ENCODE data around the gene UBTF. TPM values are rescaled to one million over a fixed set of nuclear protein-coding genes. Genes with fewer than 3 reads are reported as not detected.

The UBTF gene
- total RNA-seq, 1 experiment from 2014 or later = 114 TPM

DNA sequence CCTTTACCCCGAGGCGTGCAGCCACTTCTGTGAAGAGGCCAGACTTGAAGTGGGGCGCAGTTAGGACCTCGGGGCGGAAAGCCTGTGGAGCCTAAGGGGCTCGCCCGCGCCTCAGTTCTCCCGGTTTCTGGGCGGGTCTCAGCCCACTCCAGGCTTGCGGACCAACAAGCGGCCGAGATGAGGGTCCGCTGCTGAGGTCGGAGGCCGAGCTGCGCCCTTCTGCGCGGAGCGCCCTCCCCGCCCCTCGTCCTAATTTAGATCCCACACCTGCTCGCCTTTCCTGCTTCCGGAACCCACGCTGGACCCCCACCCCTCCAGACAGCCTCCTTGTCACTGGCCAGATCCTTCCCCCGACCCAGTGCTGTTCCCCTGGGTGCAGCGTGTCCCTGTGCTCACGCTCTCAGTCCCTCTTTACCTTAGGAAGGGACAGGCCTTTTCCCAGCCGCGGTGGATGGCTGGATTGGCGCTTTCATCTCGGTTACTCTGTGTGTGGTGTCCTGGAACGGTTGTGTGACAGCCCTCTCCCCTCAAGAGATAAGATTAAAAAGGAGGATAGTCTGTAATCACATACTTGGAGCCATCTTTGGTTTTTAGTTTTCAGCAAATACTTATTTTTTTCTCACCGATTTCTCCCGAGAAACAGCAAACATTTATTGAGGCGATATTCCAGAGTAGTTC is 18.9 kb downstream of the UBTF start:
- Histone ChIP-seq H3K36me3 (ENCODE audit: insufficient read depth, low read length, poor library complexity, severe bottlenecking) (peaks cover 11% of the 10 kb centered on the region), H3K4me1 (ENCODE audit: insufficient read depth, low read length, poor library complexity, severe bottlenecking) (no peaks in the 10 kb centered on the region), H3K9me3 (ENCODE audit: low read depth, low read length, poor library complexity, severe bottlenecking) (no peaks in the 10 kb centered on the region), H3K27ac (ENCODE audit: low read depth, low read length, poor library complexity, severe bottlenecking) (peak overlapping the region; percentile 83), H3K4me3 (ENCODE audit: low read depth, low read length, poor library complexity, severe bottlenecking) (peak overlapping the region; percentile 65), H3K27me3 (replicated peaks; ENCODE audit: insufficient read depth, low read depth, low read length, poor library complexity) (no peaks in the 10 kb centered on the region)
- ChIA-PET POLR2A (ENCODE audit: low non-redundant PET) (no interaction called here), CTCF (no interaction called here)
- no peak for DNase-seq (ENCODE audit: low spot score)
- no peak for TF ChIP-seq EZH2 (IDR thresholded peaks at IDR 0.05; ENCODE audit: borderline replicate concordance, low read depth, low read length, poor library complexity, severe bottlenecking)
- TF ChIP-seq, protein P1, sequence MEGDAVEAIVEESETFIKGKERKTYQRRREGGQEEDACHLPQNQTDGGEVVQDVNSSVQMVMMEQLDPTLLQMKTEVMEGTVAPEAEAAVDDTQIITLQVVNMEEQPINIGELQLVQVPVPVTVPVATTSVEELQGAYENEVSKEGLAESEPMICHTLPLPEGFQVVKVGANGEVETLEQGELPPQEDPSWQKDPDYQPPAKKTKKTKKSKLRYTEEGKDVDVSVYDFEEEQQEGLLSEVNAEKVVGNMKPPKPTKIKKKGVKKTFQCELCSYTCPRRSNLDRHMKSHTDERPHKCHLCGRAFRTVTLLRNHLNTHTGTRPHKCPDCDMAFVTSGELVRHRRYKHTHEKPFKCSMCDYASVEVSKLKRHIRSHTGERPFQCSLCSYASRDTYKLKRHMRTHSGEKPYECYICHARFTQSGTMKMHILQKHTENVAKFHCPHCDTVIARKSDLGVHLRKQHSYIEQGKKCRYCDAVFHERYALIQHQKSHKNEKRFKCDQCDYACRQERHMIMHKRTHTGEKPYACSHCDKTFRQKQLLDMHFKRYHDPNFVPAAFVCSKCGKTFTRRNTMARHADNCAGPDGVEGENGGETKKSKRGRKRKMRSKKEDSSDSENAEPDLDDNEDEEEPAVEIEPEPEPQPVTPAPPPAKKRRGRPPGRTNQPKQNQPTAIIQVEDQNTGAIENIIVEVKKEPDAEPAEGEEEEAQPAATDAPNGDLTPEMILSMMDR (conservative IDR thresholded peaks at IDR 0.05; ENCODE audit: low read depth, low read length) = no peak
- intact Hi-C loops (cut with micrococcal nuclease; ENCODE audit: unreplicated experiment) = no loop called here
- TSS peak; percentile 75 for BruUV-seq (replicated peaks)

DNA sequence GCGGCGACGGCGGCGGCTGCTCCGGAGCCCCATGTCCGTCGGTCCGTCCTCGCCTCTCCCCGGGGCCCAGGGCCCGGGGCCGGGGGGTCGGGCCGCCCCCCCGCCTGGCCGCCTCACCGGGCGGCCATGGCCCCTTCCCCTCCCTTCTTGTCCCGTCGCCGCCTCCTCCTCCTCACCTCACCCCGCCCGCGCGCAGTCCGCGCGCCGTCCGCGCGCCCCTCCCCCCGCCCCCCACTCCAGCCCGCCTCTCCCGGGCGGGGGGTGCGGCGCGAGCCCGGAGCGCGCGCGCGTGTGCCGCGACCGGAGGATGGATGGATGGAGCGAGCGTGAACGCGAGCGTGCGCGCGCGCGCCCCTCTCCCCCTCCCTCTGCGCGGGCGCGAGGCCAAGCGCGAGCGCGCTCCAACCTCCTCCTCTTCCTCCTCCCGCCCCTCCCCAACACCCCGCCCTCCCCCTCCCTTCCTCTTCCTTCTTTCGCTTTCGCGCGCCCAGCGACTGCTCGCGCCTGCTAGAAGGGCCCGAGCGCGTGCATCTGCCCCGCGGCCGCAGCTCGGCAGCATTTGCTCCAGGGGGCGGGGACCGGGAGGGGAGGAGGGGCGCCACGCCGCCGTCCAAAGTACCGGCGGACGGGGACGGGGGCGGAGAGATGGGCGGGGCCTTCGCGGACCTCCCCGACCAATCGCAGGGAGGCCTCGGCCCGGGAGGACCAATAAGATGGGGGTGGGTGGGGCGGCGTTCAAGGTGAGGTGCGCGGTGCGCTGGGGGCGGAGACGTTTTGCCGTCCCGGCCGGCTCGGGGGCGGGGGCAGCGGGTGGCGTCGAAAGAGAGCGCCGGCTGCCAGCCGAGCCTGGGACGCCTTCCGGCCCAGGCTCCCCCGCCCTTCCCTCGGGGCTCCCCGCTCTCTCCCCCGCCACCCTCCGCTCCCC is 19.7 kb downstream of the UBTF start, which contains the start of gene ATXN7L3:
ATXN7L3 (minus strand) TSS at position 332 of the 925 bp plus-strand sequence. CDS start 1,814 bp downstream, outside the sequence.
- Histone ChIP-seq H3K27me3 (replicated peaks; ENCODE audit: insufficient read depth, low read depth, low read length, poor library complexity) (no peaks in the 10 kb centered on the region), H3K36me3 (ENCODE audit: insufficient read depth, low read length, poor library complexity, severe bottlenecking) (peaks cover 18% of the 10 kb centered on the region), H3K4me1 (ENCODE audit: insufficient read depth, low read length, poor library complexity, severe bottlenecking) (no peaks in the 10 kb centered on the region), H3K27ac (ENCODE audit: low read depth, low read length, poor library complexity, severe bottlenecking) (peak within 1 kb of the TSS; percentile 84), H3K9me3 (ENCODE audit: low read depth, low read length, poor library complexity, severe bottlenecking) (no peaks in the 10 kb centered on the region), H3K4me3 (ENCODE audit: low read depth, low read length, poor library complexity, severe bottlenecking) (peak within 1 kb of the TSS; percentile 65)
- no TSS peak for BruUV-seq (replicated peaks)
- CTCF ChIA-PET = no interaction called here
- POLR2A ChIA-PET (ENCODE audit: low non-redundant PET) = no interaction called here
- peak; percentile 96 for DNase-seq (ENCODE audit: low spot score)
- TF ChIP-seq EZH2 (IDR thresholded peaks at IDR 0.05; ENCODE audit: borderline replicate concordance, low read depth, low read length, poor library complexity, severe bottlenecking) = no peak
- TF ChIP-seq, protein P1 (conservative IDR thresholded peaks at IDR 0.05; ENCODE audit: low read depth, low read length) = no peak
- intact Hi-C loops (cut with micrococcal nuclease; ENCODE audit: unreplicated experiment) = no loop called here

DNA sequence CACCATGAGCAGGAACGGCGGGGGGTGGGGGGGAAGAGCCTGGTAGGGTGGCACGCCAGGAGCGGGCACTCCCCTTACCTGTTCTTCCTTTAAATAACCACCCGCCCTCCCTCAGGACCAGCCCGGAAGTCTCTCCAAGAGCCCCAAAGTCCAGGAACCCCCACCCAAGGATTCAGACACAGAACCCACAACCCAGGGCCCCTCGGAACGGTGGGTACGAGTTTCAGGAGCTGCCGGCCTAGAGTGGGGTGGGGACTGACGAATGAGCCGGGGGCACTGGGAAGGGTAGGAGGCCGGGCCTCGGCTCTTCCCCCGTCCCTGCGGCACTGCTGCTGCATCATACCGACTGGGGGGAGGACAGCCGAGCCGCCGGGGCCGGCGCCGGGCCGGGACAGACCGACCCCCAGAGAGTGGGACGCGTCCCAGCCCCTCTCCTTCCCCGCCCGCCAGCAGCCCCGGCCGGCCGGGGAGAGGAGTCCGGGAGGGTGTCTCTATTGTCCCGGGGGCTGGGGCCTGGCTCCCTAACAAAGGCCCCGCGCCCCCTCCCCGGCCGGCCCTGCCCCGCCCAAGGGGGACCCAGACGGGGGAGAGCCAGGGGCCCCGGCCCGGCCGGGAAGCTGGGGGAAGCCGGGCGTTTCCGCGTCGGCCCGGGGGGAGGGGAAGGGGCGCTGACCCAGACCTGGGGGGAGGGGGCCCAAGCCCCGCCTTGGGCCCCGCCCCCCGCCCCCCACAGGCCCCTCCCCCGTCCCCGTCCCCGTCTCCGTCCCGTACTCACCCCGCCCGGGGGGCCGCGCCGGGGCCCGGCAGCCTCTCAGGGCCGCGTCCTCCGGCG is 20.5 kb downstream of the UBTF start:
- CTCF ChIA-PET = no interaction called here
- no peaks in the 10 kb centered on the region for H3K4me1 ChIP-seq (ENCODE audit: insufficient read depth, low read length, poor library complexity, severe bottlenecking)
- POLR2A ChIA-PET (ENCODE audit: low non-redundant PET) = no interaction called here
- peaks cover 25% of the 10 kb centered on the region for H3K36me3 ChIP-seq (ENCODE audit: insufficient read depth, low read length, poor library complexity, severe bottlenecking)
- DNase-seq (ENCODE audit: low spot score) = peak; percentile 37
- H3K4me3 ChIP-seq (ENCODE audit: low read depth, low read length, poor library complexity, severe bottlenecking) = peak overlapping the region; percentile 65
- H3K27ac ChIP-seq (ENCODE audit: low read depth, low read length, poor library complexity, severe bottlenecking) = peak overlapping the region; percentile 84
- intact Hi-C loops (cut with micrococcal nuclease; ENCODE audit: unreplicated experiment) = no loop called here
- H3K27me3 ChIP-seq (replicated peaks; ENCODE audit: insufficient read depth, low read depth, low read length, poor library complexity) = no peaks in the 10 kb centered on the region
- no peak for TF ChIP-seq EZH2 (IDR thresholded peaks at IDR 0.05; ENCODE audit: borderline replicate concordance, low read depth, low read length, poor library complexity, severe bottlenecking)
- TF ChIP-seq, protein P1 (conservative IDR thresholded peaks at IDR 0.05; ENCODE audit: low read depth, low read length) = no peak
- no peaks in the 10 kb centered on the region for H3K9me3 ChIP-seq (ENCODE audit: low read depth, low read length, poor library complexity, severe bottlenecking)
- no TSS peak for BruUV-seq (replicated peaks)

All from A673 (cell line).